Esophagus (tissue), 2 donors: Measurements from ENCODE around the gene CCDC146. TPM values are rescaled to one million over a fixed set of nuclear protein-coding genes. Genes with fewer than 3 reads are reported as not detected.

Experiments
- H3K27ac ChIP-seq, 2 donors: one replicate each; pipeline ENCODE4 v1.5.1; 2013; ENCODE audit warnings: low read depth in 2 of 2, mild to moderate bottlenecking in 2 of 2, inconsistent platforms in 1 of 2, low read length in 1 of 2, moderate library complexity in 1 of 2
- H3K27me3 ChIP-seq, 2 donors: one replicate each; pipeline ENCODE4 v1.6.1; 2013; ENCODE audit warnings: low read length in 2 of 2, control low read depth in 1 of 2, mild to moderate bottlenecking in 1 of 2; ENCODE audit not compliant: insufficient read depth in 2 of 2, control insufficient read depth in 1 of 2
- H3K36me3 ChIP-seq, 2 donors: one replicate each; pipeline ENCODE4 v1.6.1; 2013; ENCODE audit warnings: low read length in 1 of 2; ENCODE audit not compliant: control insufficient read depth in 2 of 2, insufficient read depth in 2 of 2
- H3K4me1 ChIP-seq, 2 donors: one replicate each; pipeline ENCODE4 v1.6.1; 2013; ENCODE audit warnings: low read length in 1 of 2; ENCODE audit not compliant: control insufficient read depth in 2 of 2, insufficient read depth in 2 of 2
- H3K4me3 ChIP-seq, 2 donors: one replicate each; pipeline ENCODE4 v1.5.1; 2013; ENCODE audit warnings: low read length in 2 of 2, mild to moderate bottlenecking in 2 of 2, low read depth in 1 of 2, moderate library complexity in 1 of 2
- H3K9me3 ChIP-seq, 2 donors: one replicate each; pipeline ENCODE4 v1.6.1; 2013; ENCODE audit warnings: mild to moderate bottlenecking in 2 of 2, low read depth in 1 of 2, low read length in 1 of 2, moderate library complexity in 1 of 2; ENCODE audit not compliant: control insufficient read depth in 2 of 2, insufficient read depth in 1 of 2
- WGBS, 2 donors: extraction: QIAGEN DNeasy Blood & Tissue Kit; methylation state at CpG; one replicate each; pipeline ENCODE4 v1.1.7; 2013; 5-methylcytosine and 5-hydroxymethylcytosine counted together
- polyA plus RNA-seq, 2 donors: library from polyadenylated mRNA; stranded (reverse); fragments of 200-250 nt; gene quantifications; one replicate each; pipeline ENCODE4 v1.2.3, GENCODE V29; 2013
- donor health status: healthy with polysubstance abuse.
- donor health status: Bipolar disorder and iron deficiency.

The CCDC146 gene
- polyA plus RNA-seq, 2 donors, result 4.5 to 11.9 TPM

- Histone ChIP-seq H3K36me3 (peaks cover 2 to 4% of the 10 kb centered on the region in 2 donors), H3K27me3 (no peaks in the 10 kb centered on the region), H3K4me1 (peaks cover 0 to 2% of the 10 kb centered on the region in 2 donors), H3K4me3 (no peak overlapping the region), H3K9me3 (no peaks in the 10 kb centered on the region), H3K27ac (no peak overlapping the region)
- 66 to 98% methylated on average over 1 of the region's 1 CpG for WGBS, 2 donors
Observed at GRCh38 chr7:77318019-77318418, 195.6 kb downstream of the CCDC146 start.

DNA sequence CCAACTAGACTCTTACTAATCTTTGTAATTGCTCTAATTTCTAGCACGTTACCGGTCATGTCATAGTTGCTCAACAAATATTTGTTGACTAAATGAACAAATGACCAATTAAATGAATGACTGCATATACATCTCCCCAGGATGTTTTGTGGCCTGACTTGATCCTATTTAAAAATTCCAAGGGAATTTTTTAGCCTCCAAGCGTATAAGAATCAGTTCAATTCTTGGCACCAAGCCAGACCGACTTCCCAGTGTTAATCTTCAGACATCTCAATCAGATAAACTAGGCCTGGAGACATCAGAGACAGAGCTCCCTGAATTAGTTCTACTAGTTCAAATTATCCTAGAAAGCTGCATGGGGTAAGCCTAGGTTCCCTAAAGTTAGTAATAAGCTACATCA is 197.7 kb downstream of the CCDC146 start:
- Histone ChIP-seq H3K4me3 (no peak overlapping the region), H3K9me3 (no peaks in the 10 kb centered on the region), H3K27me3 (no peaks in the 10 kb centered on the region), H3K4me1 (peaks cover 0 to 2% of the 10 kb centered on the region in 2 donors), H3K36me3 (no peaks in the 10 kb centered on the region), H3K27ac (no peak overlapping the region)
- WGBS, 2 donors, result 72 to 83% methylated on average over 4 of the region's 4 CpGs

- Histone ChIP-seq H3K4me1 (peaks cover 0 to 2% of the 10 kb centered on the region in 2 donors), H3K9me3 (no peaks in the 10 kb centered on the region), H3K27me3 (no peaks in the 10 kb centered on the region), H3K27ac (no peak overlapping the region), H3K4me3 (no peak overlapping the region), H3K36me3 (no peaks in the 10 kb centered on the region)
- 61% methylated on average over 2 of the region's 2 CpGs for WGBS, 2 donors
Observed at GRCh38 chr7:77320714-77321113, 198.3 kb downstream of the CCDC146 start.

DNA sequence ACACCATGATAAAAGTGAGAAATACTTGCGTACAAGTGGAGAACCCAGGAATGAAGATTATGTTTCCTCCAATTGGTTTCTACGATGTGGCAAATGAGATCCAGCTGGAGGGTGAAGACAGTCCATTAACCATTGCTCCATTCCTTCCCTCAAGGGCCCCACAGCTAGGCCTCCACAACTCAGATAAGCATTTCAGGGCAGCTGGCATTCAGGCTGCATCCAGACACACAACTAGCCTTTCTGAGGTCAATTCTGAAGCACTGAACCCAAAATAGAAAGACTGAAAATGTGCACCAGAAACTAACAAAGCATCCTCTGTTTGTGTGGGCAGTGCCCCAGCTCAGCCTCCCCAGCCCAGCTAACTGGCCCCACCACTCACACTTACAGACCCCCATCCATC is 198.9 kb downstream of the CCDC146 start:
- Histone ChIP-seq H3K27ac (no peak overlapping the region), H3K9me3 (no peaks in the 10 kb centered on the region), H3K36me3 (no peaks in the 10 kb centered on the region), H3K27me3 (no peaks in the 10 kb centered on the region), H3K4me1 (peaks cover 0 to under 1% of the 10 kb centered on the region in 2 donors), H3K4me3 (no peak overlapping the region)
- WGBS, 2 donors, result 88 to 93% methylated on average over 2 of the region's 2 CpGs

DNA sequence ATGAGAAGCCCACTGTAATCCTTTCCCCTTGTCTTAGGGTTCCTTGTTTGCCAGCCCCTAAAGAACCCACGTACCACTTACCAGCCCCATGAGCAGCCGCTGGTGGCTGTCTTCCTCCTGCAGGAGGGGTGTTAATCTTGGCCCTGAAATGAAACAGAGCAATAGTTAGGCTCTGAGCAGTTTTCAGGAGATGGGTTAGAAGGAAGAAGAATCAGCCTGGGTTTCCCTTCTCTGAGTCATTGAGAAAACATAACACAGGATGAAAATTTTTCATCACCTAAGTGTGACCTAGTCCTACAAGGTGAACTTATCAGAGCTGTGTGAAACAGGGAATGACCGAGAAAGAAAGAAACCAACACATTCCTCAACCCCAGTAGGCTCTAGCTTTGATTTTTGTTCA is 203.7 kb downstream of the CCDC146 start:
- Histone ChIP-seq H3K4me3 (no peak overlapping the region), H3K4me1 (peaks cover 0 to 8% of the 10 kb centered on the region in 2 donors), H3K27me3 (no peaks in the 10 kb centered on the region), H3K36me3 (no peaks in the 10 kb centered on the region), H3K9me3 (no peaks in the 10 kb centered on the region), H3K27ac (no peak overlapping the region)
- 84 to 91% methylated on average over 3 of the region's 3 CpGs for WGBS, 2 donors

- 40 to 49% methylated on average over 12 of the region's 12 CpGs for WGBS, 2 donors
- H3K27ac ChIP-seq, result peak overlapping the region; percentile 19 to 51
- H3K36me3 ChIP-seq, result no peaks in the 10 kb centered on the region
- no peaks in the 10 kb centered on the region for H3K9me3 ChIP-seq
- no peaks in the 10 kb centered on the region for H3K27me3 ChIP-seq
- peaks cover 0 to 8% of the 10 kb centered on the region in 2 donors for H3K4me1 ChIP-seq
- H3K4me3 ChIP-seq, result no peak overlapping the region
Observed at GRCh38 chr7:77327067-77327931, 204.9 kb downstream of the CCDC146 start.

DNA sequence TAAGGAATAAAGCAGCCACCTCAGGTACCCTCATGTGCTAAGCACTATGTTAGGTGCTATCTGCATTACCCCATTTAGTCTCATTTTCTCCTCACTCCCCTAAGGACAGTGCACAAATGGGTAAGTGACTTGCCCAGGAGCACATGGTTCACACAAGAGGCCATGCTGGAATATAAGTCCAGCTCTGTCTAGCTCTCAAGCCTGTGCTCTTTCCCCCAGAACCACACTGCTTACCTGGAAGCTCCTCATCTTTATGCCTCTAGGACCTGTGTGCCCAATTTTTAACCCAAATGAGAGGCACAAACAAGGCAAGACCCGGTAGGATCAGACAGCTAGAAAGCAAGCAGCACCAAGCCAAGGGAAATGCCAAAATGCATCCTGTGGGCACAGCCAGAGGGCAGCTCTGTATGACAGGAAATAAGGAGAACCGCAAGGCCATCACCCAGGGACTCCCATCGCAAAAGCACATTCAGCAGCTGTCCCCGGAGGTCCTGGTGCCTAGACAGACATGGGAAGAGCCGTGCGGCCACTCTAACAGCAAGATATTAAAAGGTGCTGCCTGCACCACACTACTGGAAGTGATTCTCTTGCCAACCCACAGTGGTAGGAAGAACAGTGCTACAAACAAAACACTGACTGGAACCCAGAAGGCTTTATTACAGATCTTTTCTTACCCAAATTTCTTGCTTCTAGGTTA is 205.7 kb downstream of the CCDC146 start:
- Histone ChIP-seq H3K9me3 (no peaks in the 10 kb centered on the region), H3K4me3 (no peak overlapping the region), H3K4me1 (peaks cover 0 to 8% of the 10 kb centered on the region in 2 donors), H3K36me3 (no peaks in the 10 kb centered on the region), H3K27ac (peak overlapping the region; percentile 29 to 45), H3K27me3 (no peaks in the 10 kb centered on the region)
- 31 to 52% methylated on average over 6 of the region's 6 CpGs for WGBS, 2 donors

GRCh38 chr7:77328669-77329068 is 206.3 kb downstream of the CCDC146 start:
- peaks cover 0 to 8% of the 10 kb centered on the region in 2 donors for H3K4me1 ChIP-seq
- 7 to 35% methylated on average over 1 of the region's 1 CpG for WGBS, 2 donors

DNA sequence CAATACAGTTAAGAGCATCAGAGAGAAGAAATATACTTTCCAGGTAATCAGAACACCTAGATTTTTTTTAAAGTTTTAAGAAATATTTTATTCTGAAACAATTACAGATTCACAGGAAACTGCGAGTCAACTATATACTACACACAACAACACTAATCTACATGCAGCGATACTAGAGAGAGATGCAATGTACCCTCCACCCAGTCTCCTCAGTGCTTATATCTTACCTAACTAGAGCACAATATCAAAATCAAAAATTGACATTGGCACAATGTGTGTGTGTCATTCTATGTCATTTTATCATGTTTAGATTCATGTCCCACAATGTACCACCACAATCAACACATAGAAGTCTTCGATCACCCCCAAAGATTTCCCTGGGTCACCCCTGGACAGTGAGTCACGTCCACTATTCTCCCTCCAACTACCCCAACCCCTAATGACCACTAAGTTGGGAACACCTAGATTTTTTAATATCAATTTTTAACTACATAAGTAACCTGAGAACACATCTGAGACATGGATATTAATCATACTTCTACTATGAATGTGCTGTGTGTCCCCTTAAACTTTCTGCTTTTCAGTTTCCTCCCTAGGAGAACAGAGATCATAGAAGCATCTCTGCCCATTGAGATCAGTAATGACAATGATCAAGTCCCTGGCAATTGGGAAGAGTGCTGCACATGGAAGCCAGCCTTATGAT is 207.2 kb downstream of the CCDC146 start:
- 82 to 83% methylated on average over 4 of the region's 4 CpGs for WGBS, 2 donors

More at GRCh38 chr7:77328669-77329068, 206.3 kb downstream of the CCDC146 start:
- H3K36me3 ChIP-seq, result no peaks in the 10 kb centered on the region
- no peak overlapping the region for H3K27ac ChIP-seq
- no peak overlapping the region for H3K4me3 ChIP-seq
- H3K9me3 ChIP-seq, result no peaks in the 10 kb centered on the region
- H3K27me3 ChIP-seq, result no peaks in the 10 kb centered on the region

More for the DNA sequence above, 207.2 kb downstream of the CCDC146 start:
- no peak overlapping the region for H3K27ac ChIP-seq
- H3K4me1 ChIP-seq, result peaks cover 0 to 8% of the 10 kb centered on the region in 2 donors
- no peaks in the 10 kb centered on the region for H3K36me3 ChIP-seq
- H3K27me3 ChIP-seq, result no peaks in the 10 kb centered on the region
- no peak overlapping the region for H3K4me3 ChIP-seq
- H3K9me3 ChIP-seq, result no peaks in the 10 kb centered on the region
